Astrocyte of the spinal cord (primary cell): Measurements from ENCODE around the gene ZNF709.
"Not testable (repeated sequence)": the region's sequence is repeated elsewhere in the genome, so short reads cannot be mapped to it uniquely, and the experiment has no call there.

ENCODE experiments used
- DNase-seq: peaks from one replicate; pipeline ENCODE4 v3.0.0; 2011; ENCODE audit warnings: low read depth, low spot score
- H3K4me3 ChIP-seq: 2 replicates; pipeline ENCODE4 v1.5.1; 2011; ENCODE audit warnings: low read depth, mild to moderate bottlenecking, low read length, moderate library complexity
- CTCF ChIP-seq: IDR thresholded peaks from 2 replicates; pipeline ENCODE4 v1.5.1; 2012; ENCODE audit warnings: low read depth, mild to moderate bottlenecking, low read length, inconsistent platforms
- in situ Hi-C: cut with HindIII; loops from 2 replicates; pipeline ENCODE4 v1.10.0; 2017; ENCODE audit warnings: low sequenced_read_pairs

The ZNF709 gene

GRCh38 chr19:12453495-12453894 is 31.1 kb downstream of the ZNF709 start:
- H3K4me3 ChIP-seq: no peak overlapping the region
- no peak for DNase-seq
- TF ChIP-seq CTCF: no peak
- in situ Hi-C loops: no loop called here

- no peak overlapping the region for H3K4me3 ChIP-seq
- in situ Hi-C loops: no loop called here
- TF ChIP-seq CTCF: no peak
- no peak for DNase-seq
Observed at GRCh38 chr19:12450844-12451243, 33.8 kb downstream of the ZNF709 start.

GRCh38 chr19:12448808-12449207 is 35.8 kb downstream of the ZNF709 start:
- DNase-seq: no peak
- in situ Hi-C loops: no loop called here
- no peak overlapping the region for H3K4me3 ChIP-seq
- no peak for TF ChIP-seq CTCF

GRCh38 chr19:12440541-12441316 is 43.9 kb downstream of the ZNF709 start, which contains the start of gene ZNF443:
Gene ZNF443, minus strand, starts transcription at chr19:12441021. Its CDS starts 107 bp downstream, at chr19:12440914.
- in situ Hi-C loops: no loop called here
- peak within 1 kb of the TSS; percentile 59 for H3K4me3 ChIP-seq
- TF ChIP-seq CTCF: no peak
- DNase-seq: peak; percentile 98

GRCh38 chr19:12439686-12440540 is 44.7 kb downstream of the ZNF709 start:
- in situ Hi-C loops, DNase-seq: not testable (repeated sequence)
- H3K4me3 ChIP-seq: peak overlapping the region; percentile 59

GRCh38 chr19:12430726-12431299 is 53.8 kb downstream of the ZNF709 start:
- DNase-seq, H3K4me3 ChIP-seq, in situ Hi-C loops: not testable (repeated sequence)

- no peak for TF ChIP-seq CTCF
- H3K4me3 ChIP-seq: no peak overlapping the region
- DNase-seq: no peak
- in situ Hi-C loops: no loop called here
Observed at GRCh38 chr19:12425888-12426274, 58.7 kb downstream of the ZNF709 start.
